ENCODE measurements around the gene TRERF1.

Gene TRERF1

GRCh38 chr6:42431877-42432276, 19.8 kb downstream of the TRERF1 start:
- in situ Hi-C loops (cut with HindIII; ENCODE audit: low pct_ligation_motif_present, low sequenced_read_pairs), result no loop called here
- H3K4me3 ChIP-seq (ENCODE audit: low read depth, low read length), result no peak overlapping the region
- no peak for DNase-seq
- no peak overlapping the region for H3K27ac ChIP-seq
- TF ChIP-seq, protein P1, sequence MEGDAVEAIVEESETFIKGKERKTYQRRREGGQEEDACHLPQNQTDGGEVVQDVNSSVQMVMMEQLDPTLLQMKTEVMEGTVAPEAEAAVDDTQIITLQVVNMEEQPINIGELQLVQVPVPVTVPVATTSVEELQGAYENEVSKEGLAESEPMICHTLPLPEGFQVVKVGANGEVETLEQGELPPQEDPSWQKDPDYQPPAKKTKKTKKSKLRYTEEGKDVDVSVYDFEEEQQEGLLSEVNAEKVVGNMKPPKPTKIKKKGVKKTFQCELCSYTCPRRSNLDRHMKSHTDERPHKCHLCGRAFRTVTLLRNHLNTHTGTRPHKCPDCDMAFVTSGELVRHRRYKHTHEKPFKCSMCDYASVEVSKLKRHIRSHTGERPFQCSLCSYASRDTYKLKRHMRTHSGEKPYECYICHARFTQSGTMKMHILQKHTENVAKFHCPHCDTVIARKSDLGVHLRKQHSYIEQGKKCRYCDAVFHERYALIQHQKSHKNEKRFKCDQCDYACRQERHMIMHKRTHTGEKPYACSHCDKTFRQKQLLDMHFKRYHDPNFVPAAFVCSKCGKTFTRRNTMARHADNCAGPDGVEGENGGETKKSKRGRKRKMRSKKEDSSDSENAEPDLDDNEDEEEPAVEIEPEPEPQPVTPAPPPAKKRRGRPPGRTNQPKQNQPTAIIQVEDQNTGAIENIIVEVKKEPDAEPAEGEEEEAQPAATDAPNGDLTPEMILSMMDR (IDR thresholded peaks at IDR 0.05; ENCODE audit: low read depth, low read length, missing control alignments), result no peak
- H3K36me3 ChIP-seq (replicated peaks), result peaks cover 2% of the 10 kb centered on the region
- H3K27me3 ChIP-seq (replicated peaks), result no peaks in the 10 kb centered on the region

- Histone ChIP-seq H3K27ac (no peak overlapping the region), H3K36me3 (replicated peaks) (peaks cover 2% of the 10 kb centered on the region), H3K4me3 (ENCODE audit: low read depth, low read length) (no peak overlapping the region), H3K27me3 (replicated peaks) (no peaks in the 10 kb centered on the region)
- TF ChIP-seq, protein P1 (IDR thresholded peaks at IDR 0.05; ENCODE audit: low read depth, low read length, missing control alignments), result no peak
- in situ Hi-C loops (cut with HindIII; ENCODE audit: low pct_ligation_motif_present, low sequenced_read_pairs), result no loop called here
- DNase-seq, result no peak
These were observed 20.4 kb downstream of the TRERF1 start for GRCh38 chr6:42431356-42431755.

- in situ Hi-C loops (cut with HindIII; ENCODE audit: low pct_ligation_motif_present, low sequenced_read_pairs), result no loop called here
- TF ChIP-seq, protein P1 (IDR thresholded peaks at IDR 0.05; ENCODE audit: low read depth, low read length, missing control alignments), result no peak
- no peak overlapping the region for H3K4me3 ChIP-seq (ENCODE audit: low read depth, low read length)
- no peak overlapping the region for H3K27ac ChIP-seq
- H3K36me3 ChIP-seq (replicated peaks), result peaks cover 2% of the 10 kb centered on the region
- H3K27me3 ChIP-seq (replicated peaks), result no peaks in the 10 kb centered on the region
- DNase-seq, result no peak
These were observed 21.9 kb downstream of the TRERF1 start for GRCh38 chr6:42429836-42430235.

- H3K36me3 ChIP-seq (replicated peaks), result peaks cover 2% of the 10 kb centered on the region
- H3K27ac ChIP-seq, result no peak overlapping the region
- no peak for DNase-seq
- in situ Hi-C loops (cut with HindIII; ENCODE audit: low pct_ligation_motif_present, low sequenced_read_pairs), result no loop called here
- TF ChIP-seq, protein P1 (IDR thresholded peaks at IDR 0.05; ENCODE audit: low read depth, low read length, missing control alignments), result no peak
- H3K27me3 ChIP-seq (replicated peaks), result no peaks in the 10 kb centered on the region
- H3K4me3 ChIP-seq (ENCODE audit: low read depth, low read length), result no peak overlapping the region
These were observed 22.6 kb downstream of the TRERF1 start for GRCh38 chr6:42429042-42429585.

DNA sequence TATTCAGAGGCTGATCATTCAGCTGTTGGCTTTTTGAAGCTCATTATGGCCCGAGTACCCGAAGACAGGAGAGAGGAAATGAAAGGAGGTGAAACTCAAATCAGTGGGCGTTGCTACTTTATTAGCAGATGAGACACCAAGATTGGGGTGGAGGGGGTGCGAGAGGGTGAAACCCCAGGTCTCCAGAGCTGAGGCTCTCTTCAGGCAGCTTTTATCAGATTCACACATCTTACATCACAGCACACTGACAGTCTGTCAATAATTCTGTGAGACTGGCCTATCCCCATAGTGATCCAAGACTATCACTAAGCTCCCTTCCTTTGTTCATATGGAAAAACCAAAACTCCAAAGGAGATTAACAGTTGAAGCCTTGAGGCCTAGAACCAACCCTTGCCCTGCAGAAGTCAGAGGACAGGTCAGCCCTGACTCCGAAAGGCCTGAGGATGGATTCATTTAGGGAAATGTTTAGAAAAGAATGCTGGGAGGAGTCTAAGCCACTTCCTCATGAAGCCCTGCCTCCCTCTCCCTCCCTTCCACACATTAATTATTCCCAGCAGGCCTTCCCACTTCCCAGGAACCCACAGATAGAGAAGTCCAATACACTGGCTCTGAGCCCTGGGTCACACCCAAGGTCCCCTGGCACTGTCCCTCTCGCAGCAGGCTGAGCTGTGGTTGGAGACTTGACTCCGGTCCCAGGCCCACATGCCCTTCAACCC, 23.2 kb downstream of the TRERF1 start:
- no peak for DNase-seq
- no peaks in the 10 kb centered on the region for H3K27me3 ChIP-seq (replicated peaks)
- in situ Hi-C loops (cut with HindIII; ENCODE audit: low pct_ligation_motif_present, low sequenced_read_pairs), result no loop called here
- H3K4me3 ChIP-seq (ENCODE audit: low read depth, low read length), result no peak overlapping the region
- no peak overlapping the region for H3K27ac ChIP-seq
- TF ChIP-seq, protein P1 (IDR thresholded peaks at IDR 0.05; ENCODE audit: low read depth, low read length, missing control alignments), result no peak
- no peaks in the 10 kb centered on the region for H3K36me3 ChIP-seq (replicated peaks)
